ENCODE results near the gene SLC2A2. TPM values are rescaled to one million over a fixed set of nuclear protein-coding genes. Genes with fewer than 3 reads are reported as not detected.

SLC2A2 gene
- not detected for polyA plus RNA-seq

DNA sequence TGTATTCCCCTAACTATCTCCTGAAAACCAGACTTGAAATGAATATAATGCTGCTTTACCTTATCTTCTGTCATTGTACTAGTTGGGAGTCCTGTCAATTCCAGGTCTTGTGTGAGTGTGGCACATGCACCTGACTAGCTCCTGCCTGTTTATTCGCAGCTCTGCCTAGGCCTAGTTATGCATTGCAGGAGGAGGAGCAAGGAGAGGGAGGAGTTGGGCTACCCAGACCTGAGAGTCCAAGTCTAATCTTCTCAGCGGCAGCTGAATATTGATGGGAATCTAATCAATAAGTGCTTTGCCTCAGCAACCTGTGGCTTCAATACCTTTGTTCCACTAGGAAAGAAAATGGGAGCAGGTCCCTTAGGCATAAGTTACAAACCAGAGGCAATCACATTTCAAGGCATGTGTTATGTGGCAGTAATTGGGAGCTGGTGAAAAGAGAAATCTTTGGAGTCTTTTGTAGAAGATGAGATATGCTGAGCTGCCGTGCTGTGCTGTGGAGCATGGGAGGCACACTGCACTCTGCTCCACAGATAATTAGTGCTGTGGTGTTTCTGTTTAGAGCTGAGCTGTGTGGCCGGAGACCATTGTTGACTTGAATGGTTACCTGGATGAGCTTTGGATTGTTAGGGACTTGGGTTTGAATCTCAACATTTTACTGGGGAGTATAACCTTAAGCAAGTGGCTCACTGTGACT, at the start of gene SLC2A2:
Gene SLC2A2, minus strand, starts transcription at position 124 of the 697 bp plus-strand sequence. Its CDS starts 50 bp downstream, at position 74.
- Mint-ChIP-seq H3K27me3 (peaks cover 12% of the 10 kb centered on the region), H3K4me1 (peaks cover 0 to 2% (median 0%) of the 10 kb centered on the region in 3 donors), H3K9me3 (peaks cover 0 to 2% (median 0%) of the 10 kb centered on the region in 3 donors), H3K4me3 (no peak within 1 kb of the TSS), H3K36me3 (no peaks in the 10 kb centered on the region), H3K27ac (no peak within 1 kb of the TSS)

DNA sequence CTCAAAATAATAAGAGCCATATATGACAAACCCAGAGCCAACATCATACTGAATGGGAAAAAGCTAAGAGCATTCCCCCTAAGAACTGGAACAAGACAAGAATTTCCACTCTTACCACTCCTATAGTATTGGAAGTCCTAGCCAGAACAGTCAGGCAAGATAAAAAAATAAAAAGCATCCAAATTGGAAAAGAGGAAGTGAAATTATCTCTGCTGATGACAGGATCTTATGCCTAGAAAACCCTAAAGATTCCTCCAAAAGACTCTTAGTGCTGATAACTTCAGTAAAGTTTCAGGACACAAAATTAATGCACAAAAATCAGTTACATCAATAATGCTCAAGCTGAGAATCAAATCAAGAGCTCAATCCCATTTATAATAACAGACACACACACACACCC, 45.9 kb upstream of the SLC2A2 start:
- Mint-ChIP-seq H3K27ac (no peak overlapping the region), H3K36me3 (peaks cover 5% of the 10 kb centered on the region), H3K9me3 (no peaks in the 10 kb centered on the region), H3K27me3 (no peaks in the 10 kb centered on the region), H3K4me3 (no peak overlapping the region), H3K4me1 (no peaks in the 10 kb centered on the region)

DNA sequence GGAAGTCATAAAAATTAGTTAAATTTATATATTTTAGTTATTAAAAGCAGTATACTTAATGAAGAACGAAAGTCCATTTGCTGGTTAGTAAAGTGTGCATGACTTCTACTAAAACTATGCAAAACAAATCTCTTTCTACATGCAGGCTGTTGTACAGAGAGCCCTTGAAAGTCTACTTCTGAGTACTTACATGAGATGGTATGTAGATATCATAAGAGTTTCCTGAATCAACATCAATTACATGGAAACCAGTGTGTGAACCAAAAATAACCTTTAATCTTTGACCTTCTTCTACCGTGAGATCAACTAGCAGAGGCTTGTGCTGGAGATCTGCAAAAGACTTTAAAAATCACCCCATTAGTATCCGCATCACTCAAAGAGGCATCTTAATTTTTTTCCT, 42.1 kb upstream of the SLC2A2 start:
- H3K4me3 Mint-ChIP-seq = no peak overlapping the region

DNA sequence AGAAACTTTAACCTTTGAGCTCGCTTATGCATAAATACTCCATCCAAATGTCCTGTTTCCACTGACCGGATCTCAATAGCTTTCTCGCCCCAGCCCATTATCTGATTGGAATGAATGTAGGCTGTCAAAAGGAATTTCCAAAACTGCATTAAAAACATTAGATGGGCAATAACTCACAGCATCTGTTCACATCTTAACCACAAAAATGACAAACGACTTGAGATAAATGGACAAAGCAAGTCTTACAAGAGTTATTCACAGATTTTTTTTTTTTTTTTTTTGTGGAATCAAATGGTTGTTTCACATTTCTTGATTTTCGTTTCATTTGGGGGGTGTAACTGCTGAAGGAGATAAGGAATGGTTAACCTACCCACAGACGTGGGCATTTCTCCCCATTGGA, 39.7 kb upstream of the SLC2A2 start:
- H3K9me3 Mint-ChIP-seq = no peaks in the 10 kb centered on the region
- H3K27ac Mint-ChIP-seq = no peak overlapping the region
- H3K27me3 Mint-ChIP-seq = no peaks in the 10 kb centered on the region
- no peaks in the 10 kb centered on the region for H3K4me1 Mint-ChIP-seq
- H3K36me3 Mint-ChIP-seq = peaks cover 11% of the 10 kb centered on the region
- no peak overlapping the region for H3K4me3 Mint-ChIP-seq

More for the DNA sequence above, 42.1 kb upstream of the SLC2A2 start:
- peaks cover 11% of the 10 kb centered on the region for H3K36me3 Mint-ChIP-seq
- no peaks in the 10 kb centered on the region for H3K4me1 Mint-ChIP-seq
- no peaks in the 10 kb centered on the region for H3K27me3 Mint-ChIP-seq
- H3K27ac Mint-ChIP-seq = no peak overlapping the region
- no peaks in the 10 kb centered on the region for H3K9me3 Mint-ChIP-seq

DNA sequence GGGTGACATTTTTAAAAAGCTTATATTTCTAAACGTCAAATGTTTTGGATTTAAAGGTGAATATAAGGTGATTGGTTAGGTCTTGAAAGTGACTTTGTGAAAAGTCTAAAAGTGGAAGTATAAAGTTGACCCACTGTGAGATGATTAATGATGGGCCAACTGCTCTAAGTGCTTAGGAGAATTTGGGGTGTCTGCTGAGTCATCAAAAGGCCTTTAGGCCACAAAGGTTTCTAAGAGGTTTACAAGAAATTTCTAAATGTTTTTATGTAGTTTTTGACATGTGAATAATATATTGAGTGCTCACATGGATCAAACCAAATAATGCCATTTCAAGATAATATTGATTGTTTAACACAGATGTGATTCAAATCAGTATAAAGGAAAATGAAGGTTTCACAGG, 39.2 kb upstream of the SLC2A2 start:
- no peaks in the 10 kb centered on the region for H3K4me1 Mint-ChIP-seq
- H3K4me3 Mint-ChIP-seq = no peak overlapping the region
- no peaks in the 10 kb centered on the region for H3K27me3 Mint-ChIP-seq
- H3K9me3 Mint-ChIP-seq = no peaks in the 10 kb centered on the region
- no peak overlapping the region for H3K27ac Mint-ChIP-seq
- H3K36me3 Mint-ChIP-seq = peaks cover 11% of the 10 kb centered on the region

DNA sequence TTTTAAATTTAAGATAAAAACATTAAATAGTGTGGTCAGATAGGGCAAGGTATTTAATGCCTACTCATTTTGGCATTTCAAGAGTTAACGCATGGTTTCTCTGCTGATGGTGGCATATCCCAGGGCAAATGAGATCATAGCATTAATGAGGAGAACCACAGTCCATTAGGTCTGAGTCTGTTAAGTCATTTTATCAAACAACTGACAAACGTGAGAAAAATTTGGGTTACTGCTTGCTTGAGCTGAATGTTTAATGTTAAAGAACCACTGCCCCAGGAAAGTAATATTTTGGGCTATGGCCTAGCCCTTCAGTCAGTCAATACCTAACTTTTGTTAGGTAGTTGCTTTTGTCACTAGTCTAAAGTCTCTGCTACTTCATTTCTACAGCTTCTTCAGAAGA, 37.9 kb upstream of the SLC2A2 start:
- Mint-ChIP-seq H3K4me3 (no peak overlapping the region), H3K9me3 (no peaks in the 10 kb centered on the region), H3K36me3 (peaks cover 6% of the 10 kb centered on the region), H3K4me1 (no peaks in the 10 kb centered on the region), H3K27ac (no peak overlapping the region), H3K27me3 (no peaks in the 10 kb centered on the region)

DNA sequence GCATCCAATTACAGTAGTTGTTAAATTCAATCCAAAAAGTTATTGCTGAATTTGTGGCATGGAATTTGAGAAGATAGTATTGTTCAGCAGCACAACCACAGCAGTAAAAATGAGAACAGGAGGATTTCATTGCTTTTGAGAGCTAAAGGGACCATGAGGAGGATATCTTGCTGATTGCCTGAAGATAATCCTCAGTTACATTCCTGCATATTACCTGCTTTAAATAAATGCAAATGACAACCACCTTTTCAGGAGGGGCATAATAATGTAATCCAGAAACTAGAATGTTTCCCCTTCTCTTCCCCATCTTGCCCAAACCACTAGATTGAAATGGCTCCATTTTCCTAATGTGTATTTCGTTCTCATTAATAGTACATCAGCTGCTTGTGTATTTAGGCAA, 35.2 kb upstream of the SLC2A2 start:
- H3K27ac Mint-ChIP-seq = no peak overlapping the region

DNA sequence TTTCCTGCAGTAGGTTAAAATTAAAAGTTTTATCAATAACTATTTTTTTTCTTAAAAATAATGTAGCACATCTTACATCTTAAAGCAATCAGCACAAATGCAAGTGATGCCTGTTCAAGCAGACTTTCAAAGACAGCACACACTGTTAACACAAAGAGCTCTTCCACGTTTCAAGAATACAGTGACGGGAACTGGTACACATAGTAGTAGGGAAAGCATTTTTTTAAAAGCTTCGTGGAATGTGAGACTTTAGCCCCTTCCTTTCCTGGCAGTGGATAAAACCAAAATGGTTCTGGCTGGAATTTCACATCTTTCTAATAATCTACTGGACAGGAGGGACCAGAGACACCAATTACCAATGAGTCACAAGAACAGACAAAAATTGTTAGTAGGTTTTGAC, 33.5 kb upstream of the SLC2A2 start:
- peaks cover 2% of the 10 kb centered on the region for H3K36me3 Mint-ChIP-seq
- no peaks in the 10 kb centered on the region for H3K4me1 Mint-ChIP-seq
- no peaks in the 10 kb centered on the region for H3K27me3 Mint-ChIP-seq
- no peak overlapping the region for H3K27ac Mint-ChIP-seq
- H3K4me3 Mint-ChIP-seq = no peak overlapping the region
- no peaks in the 10 kb centered on the region for H3K9me3 Mint-ChIP-seq

More for the DNA sequence above, 35.2 kb upstream of the SLC2A2 start:
- Mint-ChIP-seq H3K4me3 (no peak overlapping the region), H3K4me1 (no peaks in the 10 kb centered on the region), H3K9me3 (no peaks in the 10 kb centered on the region), H3K36me3 (peaks cover 6% of the 10 kb centered on the region), H3K27me3 (no peaks in the 10 kb centered on the region)

DNA sequence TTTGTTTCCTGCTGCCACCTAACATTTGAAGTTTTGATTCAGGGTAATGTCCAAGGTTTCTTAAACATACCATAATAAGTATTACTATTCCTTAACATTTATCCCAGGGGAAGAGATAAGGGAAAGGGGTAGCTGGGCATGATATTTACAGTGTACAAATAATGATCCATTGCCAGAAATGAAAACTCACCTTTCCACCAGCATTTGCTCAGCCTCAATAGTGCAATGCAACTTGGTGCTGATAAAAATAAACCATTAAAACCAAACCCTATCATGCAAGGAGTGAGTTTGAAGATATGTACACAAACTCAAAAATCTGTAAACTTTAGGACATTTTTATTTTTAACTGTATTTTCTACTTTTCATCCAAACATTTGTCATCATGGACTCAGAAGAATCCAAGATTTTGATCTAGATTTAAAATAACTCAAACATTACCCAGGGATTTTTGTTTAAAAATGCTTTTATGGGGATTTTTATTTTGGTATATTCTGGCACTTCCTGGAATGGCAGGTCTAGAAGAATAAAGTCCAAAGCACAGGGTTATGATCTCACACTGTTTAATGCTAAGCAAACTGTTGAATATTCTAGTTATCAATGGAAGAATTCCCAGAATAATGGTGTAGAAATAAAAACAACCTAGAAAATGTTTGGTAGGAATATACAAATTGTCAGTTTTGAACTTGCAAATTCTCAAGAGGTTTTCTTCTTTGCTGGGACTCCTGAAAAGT, 32.5 kb upstream of the SLC2A2 start:
- Mint-ChIP-seq H3K36me3 (peaks cover 2% of the 10 kb centered on the region), H3K27me3 (no peaks in the 10 kb centered on the region), H3K27ac (no peak overlapping the region), H3K4me1 (no peaks in the 10 kb centered on the region), H3K4me3 (no peak overlapping the region), H3K9me3 (no peaks in the 10 kb centered on the region)

DNA sequence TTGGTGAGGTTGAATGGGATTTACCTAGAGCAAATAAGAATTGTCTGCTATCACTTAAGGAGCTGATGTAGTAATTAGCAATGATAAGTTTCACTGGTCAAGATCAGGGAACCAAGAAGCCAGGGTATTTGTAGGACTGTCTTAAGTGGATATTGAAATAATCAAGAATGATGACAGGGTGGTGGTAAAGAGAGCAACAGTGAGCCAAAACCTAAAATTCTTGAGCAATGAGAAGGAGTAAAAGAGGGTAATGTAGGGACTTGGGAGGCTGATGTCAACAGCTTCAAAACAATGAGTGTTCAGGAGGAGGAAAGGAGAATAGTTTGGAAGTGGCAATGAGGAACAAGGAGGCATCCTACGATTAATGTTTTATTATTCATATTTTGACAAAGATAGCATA, 31.5 kb upstream of the SLC2A2 start:
- H3K9me3 Mint-ChIP-seq = peaks cover 0 to 3% (median 0%) of the 10 kb centered on the region in 3 donors
- no peak overlapping the region for H3K27ac Mint-ChIP-seq
- no peak overlapping the region for H3K4me3 Mint-ChIP-seq
- peaks cover 2% of the 10 kb centered on the region for H3K27me3 Mint-ChIP-seq
- no peaks in the 10 kb centered on the region for H3K4me1 Mint-ChIP-seq
- no peaks in the 10 kb centered on the region for H3K36me3 Mint-ChIP-seq

DNA sequence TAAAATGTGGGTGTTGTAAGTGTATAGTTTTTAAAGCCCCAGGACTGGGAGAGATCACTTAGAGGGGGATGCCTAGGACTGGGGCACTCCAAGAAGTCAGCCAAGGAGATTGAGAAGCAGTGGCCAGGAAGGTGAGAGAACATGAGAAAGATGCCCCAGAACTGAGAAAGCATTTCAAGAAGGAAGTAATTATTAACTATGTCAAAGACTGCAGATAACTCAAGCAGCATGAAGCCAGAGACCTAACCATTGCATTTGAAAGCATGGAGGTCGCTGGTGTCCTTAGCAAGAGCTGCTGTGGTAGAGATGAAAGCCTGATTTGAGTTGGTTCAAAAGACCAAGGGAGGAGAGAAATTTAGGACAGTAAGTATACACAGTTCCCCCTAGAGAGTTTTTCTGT, 30.6 kb upstream of the SLC2A2 start:
- Mint-ChIP-seq H3K27me3 (peaks cover 2% of the 10 kb centered on the region), H3K4me3 (no peak overlapping the region), H3K4me1 (no peaks in the 10 kb centered on the region), H3K9me3 (peaks cover 0 to 3% (median 0%) of the 10 kb centered on the region in 3 donors), H3K27ac (no peak overlapping the region), H3K36me3 (no peaks in the 10 kb centered on the region)

DNA sequence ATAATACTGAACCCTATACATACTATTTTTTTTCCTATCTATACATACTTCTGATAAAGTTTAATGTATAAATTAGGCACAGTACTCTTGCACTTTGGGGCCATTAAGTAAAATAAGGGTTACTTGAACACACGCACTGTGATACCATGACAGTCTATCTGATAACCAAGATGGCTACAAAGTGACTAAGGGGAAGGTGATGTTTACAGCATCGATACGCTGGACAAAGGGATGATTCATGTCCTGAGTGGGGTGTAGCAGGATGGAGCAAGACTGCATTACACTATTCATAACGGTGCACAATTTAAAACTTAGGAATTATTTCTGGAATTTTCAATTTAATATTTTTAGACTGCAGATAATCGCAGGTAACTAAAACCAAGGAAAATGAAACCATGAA, 30.0 kb upstream of the SLC2A2 start:
- no peaks in the 10 kb centered on the region for H3K36me3 Mint-ChIP-seq
- no peak overlapping the region for H3K4me3 Mint-ChIP-seq
- peaks cover 0 to 3% (median 0%) of the 10 kb centered on the region in 3 donors for H3K9me3 Mint-ChIP-seq
- H3K27ac Mint-ChIP-seq = no peak overlapping the region
- no peaks in the 10 kb centered on the region for H3K4me1 Mint-ChIP-seq
- peaks cover 2% of the 10 kb centered on the region for H3K27me3 Mint-ChIP-seq

DNA sequence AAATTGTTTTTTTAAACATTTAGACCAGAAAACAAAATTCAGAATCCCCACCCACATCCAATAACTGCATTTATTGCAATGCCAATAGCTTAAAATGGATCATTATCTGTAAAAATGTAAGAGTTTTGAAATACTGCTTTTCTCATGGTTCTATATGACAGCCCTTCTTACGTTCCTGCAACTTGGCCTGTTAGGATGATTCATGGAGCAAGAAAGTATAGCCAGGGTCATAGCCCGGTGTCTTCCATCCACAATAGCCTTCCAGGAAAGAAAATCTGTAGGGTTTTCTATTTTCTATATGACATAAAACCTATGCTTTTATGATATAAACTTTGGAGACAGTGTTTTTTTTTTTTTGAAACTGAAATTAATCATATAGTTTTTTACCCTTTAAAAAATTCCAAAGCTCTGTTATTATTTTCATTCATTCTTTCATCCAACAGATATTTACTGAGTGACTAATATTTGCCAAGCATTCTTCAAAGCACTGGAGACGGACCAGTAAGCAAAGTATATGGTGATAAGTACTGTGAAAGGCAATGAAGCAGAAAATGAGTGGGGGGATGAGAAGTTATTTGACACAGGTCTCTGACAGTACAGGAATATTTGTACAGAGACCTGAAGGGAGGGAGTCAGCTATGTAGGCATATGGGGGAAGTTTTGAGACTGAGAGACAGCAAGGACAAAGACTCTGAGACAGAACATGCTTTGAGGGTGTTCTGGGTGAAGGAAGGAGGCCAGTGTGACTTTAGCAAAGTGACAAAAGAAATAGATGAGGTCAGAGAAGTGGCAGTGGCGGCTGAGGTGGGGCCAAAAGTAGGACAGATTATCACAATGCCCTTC, 29.0 kb upstream of the SLC2A2 start:
- peaks cover 0 to 3% (median 0%) of the 10 kb centered on the region in 3 donors for H3K9me3 Mint-ChIP-seq

DNA sequence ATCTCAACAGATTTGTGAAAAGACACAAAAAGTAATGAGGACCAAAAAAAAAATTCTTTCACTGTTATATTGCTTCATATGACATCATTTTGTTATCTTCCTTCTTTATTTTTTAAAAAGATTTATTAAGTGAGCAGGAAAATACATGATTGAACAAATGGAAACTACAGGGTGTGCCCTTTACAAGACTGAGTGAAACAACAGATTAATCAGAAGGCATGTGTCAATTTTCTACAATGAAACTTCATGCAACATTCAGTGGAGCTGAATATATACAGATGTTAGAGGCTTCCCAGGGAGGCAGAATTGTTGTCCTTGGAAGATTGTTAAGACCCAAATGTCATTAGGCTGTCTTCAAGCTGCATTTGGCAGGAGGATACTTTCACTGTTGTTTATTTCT, 28.4 kb upstream of the SLC2A2 start:
- no peaks in the 10 kb centered on the region for H3K36me3 Mint-ChIP-seq
- H3K27ac Mint-ChIP-seq = no peak overlapping the region
- no peak overlapping the region for H3K4me3 Mint-ChIP-seq
- H3K4me1 Mint-ChIP-seq = peaks cover 0 to 3% (median 0%) of the 10 kb centered on the region in 3 donors
- peaks cover 0 to 3% (median 0%) of the 10 kb centered on the region in 3 donors for H3K9me3 Mint-ChIP-seq
- peaks cover 2% of the 10 kb centered on the region for H3K27me3 Mint-ChIP-seq

More for the DNA sequence above, 29.0 kb upstream of the SLC2A2 start:
- no peak overlapping the region for H3K27ac Mint-ChIP-seq
- no peak overlapping the region for H3K4me3 Mint-ChIP-seq
- peaks cover 2% of the 10 kb centered on the region for H3K27me3 Mint-ChIP-seq
- H3K4me1 Mint-ChIP-seq = peaks cover 0 to under 1% (median 0%) of the 10 kb centered on the region in 3 donors
- H3K36me3 Mint-ChIP-seq = no peaks in the 10 kb centered on the region

DNA sequence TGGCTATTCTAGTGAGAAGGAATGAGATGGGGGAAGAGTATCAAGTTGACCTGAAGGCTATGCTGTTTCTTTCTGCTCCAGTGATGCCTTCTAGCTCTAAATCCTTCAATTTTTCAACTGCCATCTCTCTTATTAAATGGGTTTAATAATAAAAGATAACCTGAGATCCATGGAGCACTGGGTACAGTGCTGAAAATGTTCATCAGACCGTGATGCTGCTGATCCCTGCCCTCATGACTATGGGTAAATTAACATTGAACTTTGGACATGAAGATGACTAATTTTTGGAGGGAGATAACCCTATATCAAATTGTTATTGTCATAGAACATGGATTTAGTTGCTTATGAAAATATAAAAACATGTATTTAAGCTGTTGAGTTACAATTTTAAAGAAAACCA, 27.7 kb upstream of the SLC2A2 start:
- peaks cover 0 to 3% (median 0%) of the 10 kb centered on the region in 3 donors for H3K4me1 Mint-ChIP-seq
- H3K36me3 Mint-ChIP-seq = no peaks in the 10 kb centered on the region
- H3K27me3 Mint-ChIP-seq = peaks cover 2% of the 10 kb centered on the region
- H3K4me3 Mint-ChIP-seq = no peak overlapping the region
- H3K27ac Mint-ChIP-seq = no peak overlapping the region
- H3K9me3 Mint-ChIP-seq = peaks cover 0 to 3% (median 0%) of the 10 kb centered on the region in 3 donors

Data from IgD-negative memory B cell (primary cell).